T-helper 1 cell treated with Interleukin-12 subunit alpha and Interleukin-12 subunit beta and Interleukin-4 antibody, amounts not matched to agents 30 ng/mL and 1 ng/mL, for 36 hours (primary cell): ENCODE results near the gene NRF1. TPM values are rescaled to one million over a fixed set of nuclear protein-coding genes. Genes with fewer than 3 reads are reported as not detected.

Experiments
- intact Hi-C: fragments of 100-400 bp; cut with micrococcal nuclease; formaldehyde crosslinking; loops from one replicate; pipeline ENCODE4 v1.15.1; 2024
- total RNA-seq: library from RNA; stranded (reverse); gene quantifications from 2 replicates; pipeline ENCODE4 v1.2.3, GENCODE V29; 2022

NRF1 gene
- total RNA-seq, 1 donor from 2014 or later, result 25.2 TPM

- intact Hi-C loops, result no loop called here
Measured at GRCh38 chr7:129729511-129729910, 118.0 kb downstream of the NRF1 start.

- intact Hi-C loops, result no loop called here
Measured at GRCh38 chr7:129730159-129730558, 118.6 kb downstream of the NRF1 start.

GRCh38 chr7:129734400-129734799 is 122.9 kb downstream of the NRF1 start:
- intact Hi-C loops, result no loop called here

GRCh38 chr7:129739427-129739826 is 127.9 kb downstream of the NRF1 start:
- intact Hi-C loops, result no loop called here

GRCh38 chr7:129740574-129741410 is 129.3 kb downstream of the NRF1 start:
- intact Hi-C loops, result no loop called here

- intact Hi-C loops, result no loop called here
Measured at GRCh38 chr7:129741743-129742213, 130.3 kb downstream of the NRF1 start.

GRCh38 chr7:129742256-129742655 is 130.7 kb downstream of the NRF1 start:
- intact Hi-C loops, result no loop called here

GRCh38 chr7:129746857-129747529 is 135.5 kb downstream of the NRF1 start:
- intact Hi-C loops, result no loop called here

GRCh38 chr7:129748356-129749109 is 137.0 kb downstream of the NRF1 start:
- intact Hi-C loops, result no loop called here

- intact Hi-C loops, result no loop called here
Measured at GRCh38 chr7:129750091-129750490, 138.6 kb downstream of the NRF1 start.

GRCh38 chr7:129750501-129750900 is 139.0 kb downstream of the NRF1 start:
- intact Hi-C loops, result no loop called here

GRCh38 chr7:129751916-129752315 is 140.4 kb downstream of the NRF1 start:
- intact Hi-C loops, result no loop called here

- intact Hi-C loops, result no loop called here
Measured at GRCh38 chr7:129752760-129753159, 141.2 kb downstream of the NRF1 start.

- intact Hi-C loops, result no loop called here
Measured at GRCh38 chr7:129754406-129754805, 142.9 kb downstream of the NRF1 start.

GRCh38 chr7:129757991-129758390 is 146.5 kb downstream of the NRF1 start:
- intact Hi-C loops, result no loop called here

GRCh38 chr7:129762387-129762969 is 151.0 kb downstream of the NRF1 start:
- intact Hi-C loops, result no loop called here

GRCh38 chr7:129764247-129765084 is 152.9 kb downstream of the NRF1 start:
- intact Hi-C loops, result no loop called here

GRCh38 chr7:129765352-129765751 is 153.8 kb downstream of the NRF1 start:
- intact Hi-C loops, result no loop called here

- intact Hi-C loops, result no loop called here
Measured at GRCh38 chr7:129767120-129768015, 155.8 kb downstream of the NRF1 start.
